GM12878 (cell line): ENCODE data around the gene POR.

Experiments
- SRF ChIP-seq, 2 experiments: IDR thresholded peaks; 2 replicates each; pipeline ENCODE4 v1.6.1; 2011; ENCODE audit warnings: low read depth in 2 of 2, low read length in 2 of 2, mild to moderate bottlenecking in 1 of 2, moderate library complexity in 1 of 2
- TF ChIP-seq, protein P1 (sequence below): IDR thresholded peaks from 2 replicates; pipeline ENCODE4 v1.6.1; 2012; ENCODE audit warnings: mild to moderate bottlenecking, low read depth, low read length

DNA sequence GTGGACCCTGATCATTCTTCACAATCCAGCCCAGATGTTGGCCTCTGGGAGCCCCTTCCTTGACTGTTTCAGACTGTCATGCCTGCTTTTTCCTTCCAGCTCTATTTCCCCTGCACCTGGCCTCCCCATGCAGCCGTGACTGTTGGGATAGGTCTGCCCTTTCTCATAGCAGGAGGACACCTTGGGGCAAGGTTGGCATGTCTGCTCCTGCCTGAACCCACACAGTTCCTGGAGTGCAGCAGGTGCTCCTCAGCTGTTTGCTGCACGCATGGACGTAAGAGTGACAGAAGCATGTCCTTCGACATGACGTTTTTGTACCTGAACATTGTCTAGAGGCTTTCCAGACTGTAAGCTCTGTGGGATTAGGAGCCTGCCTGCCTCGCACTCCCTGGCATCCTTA lies 24.0 kb downstream of the POR start:
- TF ChIP-seq, protein P1, sequence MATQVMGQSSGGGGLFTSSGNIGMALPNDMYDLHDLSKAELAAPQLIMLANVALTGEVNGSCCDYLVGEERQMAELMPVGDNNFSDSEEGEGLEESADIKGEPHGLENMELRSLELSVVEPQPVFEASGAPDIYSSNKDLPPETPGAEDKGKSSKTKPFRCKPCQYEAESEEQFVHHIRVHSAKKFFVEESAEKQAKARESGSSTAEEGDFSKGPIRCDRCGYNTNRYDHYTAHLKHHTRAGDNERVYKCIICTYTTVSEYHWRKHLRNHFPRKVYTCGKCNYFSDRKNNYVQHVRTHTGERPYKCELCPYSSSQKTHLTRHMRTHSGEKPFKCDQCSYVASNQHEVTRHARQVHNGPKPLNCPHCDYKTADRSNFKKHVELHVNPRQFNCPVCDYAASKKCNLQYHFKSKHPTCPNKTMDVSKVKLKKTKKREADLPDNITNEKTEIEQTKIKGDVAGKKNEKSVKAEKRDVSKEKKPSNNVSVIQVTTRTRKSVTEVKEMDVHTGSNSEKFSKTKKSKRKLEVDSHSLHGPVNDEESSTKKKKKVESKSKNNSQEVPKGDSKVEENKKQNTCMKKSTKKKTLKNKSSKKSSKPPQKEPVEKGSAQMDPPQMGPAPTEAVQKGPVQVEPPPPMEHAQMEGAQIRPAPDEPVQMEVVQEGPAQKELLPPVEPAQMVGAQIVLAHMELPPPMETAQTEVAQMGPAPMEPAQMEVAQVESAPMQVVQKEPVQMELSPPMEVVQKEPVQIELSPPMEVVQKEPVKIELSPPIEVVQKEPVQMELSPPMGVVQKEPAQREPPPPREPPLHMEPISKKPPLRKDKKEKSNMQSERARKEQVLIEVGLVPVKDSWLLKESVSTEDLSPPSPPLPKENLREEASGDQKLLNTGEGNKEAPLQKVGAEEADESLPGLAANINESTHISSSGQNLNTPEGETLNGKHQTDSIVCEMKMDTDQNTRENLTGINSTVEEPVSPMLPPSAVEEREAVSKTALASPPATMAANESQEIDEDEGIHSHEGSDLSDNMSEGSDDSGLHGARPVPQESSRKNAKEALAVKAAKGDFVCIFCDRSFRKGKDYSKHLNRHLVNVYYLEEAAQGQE = no peak
- no peak for TF ChIP-seq SRF (IDR thresholded peaks at IDR 0.05; ENCODE audit: low read depth in 2 of 2, low read length in 2 of 2)
